Neural progenitor cell (in vitro differentiated cells): ENCODE data around the gene PIWIL4.

ENCODE experiments used
- CTCF ChIP-seq: fragments of 200-600 bp; sonication (generic); IDR thresholded peaks from 2 replicates; pipeline ENCODE4 v1.5.1; 2017; ENCODE audit warnings: antibody characterized with exemption, mild to moderate bottlenecking
- EZH2 ChIP-seq: fragments of 200-600 bp; sonication (generic); IDR thresholded peaks from 2 replicates; pipeline ENCODE4 v1.6.1; 2017; ENCODE audit warnings: antibody characterized with exemption, mild to moderate bottlenecking, moderate library complexity
- EZH2phosphoT487 ChIP-seq: fragments of 200-600 bp; sonication (generic); IDR thresholded peaks from 2 replicates; pipeline ENCODE4 v1.6.1; 2017; ENCODE audit warnings: antibody characterized with exemption

DNA sequence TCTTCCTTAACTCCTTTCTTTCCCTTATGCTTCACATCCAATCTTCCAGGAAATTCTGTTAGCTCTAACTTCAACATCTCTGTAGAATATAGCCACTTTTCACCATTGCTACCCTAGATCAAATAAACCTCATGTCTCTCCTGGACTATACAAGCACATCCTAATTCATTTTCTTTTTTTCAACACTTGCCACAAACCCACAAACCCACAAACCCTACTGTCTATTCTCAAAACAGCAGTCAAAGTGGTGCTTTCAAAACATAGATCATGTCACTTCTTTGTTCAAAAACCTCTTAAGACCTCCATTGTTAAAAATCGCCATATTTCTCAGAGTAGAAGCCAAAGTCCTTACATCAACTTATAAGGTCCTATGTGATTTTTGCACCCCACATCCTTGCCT is 94.3 kb downstream of the PIWIL4 start:
- TF ChIP-seq CTCF (no peak), EZH2phosphoT487 (no peak), EZH2 (no peak)
